ENCODE measurements around the gene NAPA.
A peak's percentile ranks its signal among the peaks of the same experiment; 100 is the strongest.

Gene NAPA

GRCh38 chr19:47485210-47485609 is 29.7 kb downstream of the NAPA start:
- no peak overlapping the region for H2AK5ac ChIP-seq (ENCODE audit: low read depth, low read length)
- H3K4me2 ChIP-seq (ENCODE audit: insufficient read depth, low read length, poor library complexity, severe bottlenecking) = no peak overlapping the region
- H2BK15ac ChIP-seq (ENCODE audit: low read length) = no peak overlapping the region
- no peak overlapping the region for H4K91ac ChIP-seq (ENCODE audit: low read depth, low read length, poor library complexity)
- H3K36me3 ChIP-seq (replicated peaks in 1 of 2; ENCODE audit: control insufficient read depth in 2 of 2, insufficient read depth in 2 of 2, low read length in 2 of 2) = peaks cover 11 to 34% of the 10 kb centered on the region in 2 donors
- no peak for DNase-seq (ENCODE audit: low spot score)
- no CpG with 5 or more reads among the region's 6 CpGs for WGBS, 2 donors (ENCODE audit: extremely low coverage in 2 of 2, insufficient read length in 2 of 2, insufficient replicate concordance in 1 of 2)
- H3K23ac ChIP-seq (ENCODE audit: low read depth, low read length, poor library complexity) = no peak overlapping the region
- H3K27me3 ChIP-seq (ENCODE audit: control insufficient read depth in 3 of 3, insufficient read depth in 3 of 3, low read depth in 1 of 3, low read length in 3 of 3) = no peaks in the 10 kb centered on the region
- H3K4me1 ChIP-seq (ENCODE audit: control insufficient read depth in 2 of 2, insufficient read depth in 1 of 2, low read depth in 1 of 2, low read length in 2 of 2) = peaks cover 3 to 6% of the 10 kb centered on the region in 2 donors
- no peak overlapping the region for H3K4ac ChIP-seq (ENCODE audit: low read length)
- no peaks in the 10 kb centered on the region for H3K79me1 ChIP-seq (ENCODE audit: low read depth, low read length)
- H2BK12ac ChIP-seq (ENCODE audit: low read length) = no peak overlapping the region
- H4K8ac ChIP-seq (ENCODE audit: low read depth, low read length) = no peak overlapping the region
- no peak overlapping the region for H3K14ac ChIP-seq (ENCODE audit: low read length)
- H3K18ac ChIP-seq (ENCODE audit: low read length) = no peak overlapping the region
- no peak overlapping the region for H2AFZ ChIP-seq (ENCODE audit: low read length)
- H2BK120ac ChIP-seq (ENCODE audit: low read depth, low read length) = no peak overlapping the region
- peaks cover 0 to 2% of the 10 kb centered on the region in 2 donors for H3K9me3 ChIP-seq (replicated peaks in 1 of 2; ENCODE audit: control insufficient read depth in 2 of 2, insufficient read depth in 1 of 2, low read depth in 1 of 2, low read length in 2 of 2)
- H3K27ac ChIP-seq (replicated peaks; ENCODE audit: low read length) = no peak overlapping the region
- H3K4me3 ChIP-seq (ENCODE audit: low read length in 2 of 2) = no peak overlapping the region
- no peak overlapping the region for H2BK5ac ChIP-seq (ENCODE audit: low read length)
- no peak overlapping the region for H3K9ac ChIP-seq (ENCODE audit: low read depth, low read length, poor library complexity)

- H3K27ac ChIP-seq (replicated peaks; ENCODE audit: low read length) = peak within 1 kb of the TSS; percentile 64
- H3K4me1 ChIP-seq (ENCODE audit: control insufficient read depth in 2 of 2, insufficient read depth in 1 of 2, low read depth in 1 of 2, low read length in 2 of 2) = peaks cover 6 to 8% of the 10 kb centered on the region in 2 donors
- H3K18ac ChIP-seq (ENCODE audit: low read length) = peak within 1 kb of the TSS; percentile 98
- H2BK12ac ChIP-seq (ENCODE audit: low read length) = no peak within 1 kb of the TSS
- H3K4ac ChIP-seq (ENCODE audit: low read length) = no peak within 1 kb of the TSS
- H2AFZ ChIP-seq (ENCODE audit: low read length) = peak within 1 kb of the TSS; percentile 99
- H3K36me3 ChIP-seq (replicated peaks in 1 of 2; ENCODE audit: control insufficient read depth in 2 of 2, insufficient read depth in 2 of 2, low read length in 2 of 2) = peaks cover 2 to 22% of the 10 kb centered on the region in 2 donors
- peak within 1 kb of the TSS; percentile 90 for H2BK5ac ChIP-seq (ENCODE audit: low read length)
- peak within 1 kb of the TSS; percentile 20 for H2BK15ac ChIP-seq (ENCODE audit: low read length)
- H4K91ac ChIP-seq (ENCODE audit: low read depth, low read length, poor library complexity) = no peak within 1 kb of the TSS
- H3K4me3 ChIP-seq (ENCODE audit: low read length in 2 of 2) = peak within 1 kb of the TSS; percentile 70 to 89
- peak within 1 kb of the TSS; percentile 89 for H3K9ac ChIP-seq (ENCODE audit: low read depth, low read length, poor library complexity)
- no peak within 1 kb of the TSS for H2BK120ac ChIP-seq (ENCODE audit: low read depth, low read length)
- H3K4me2 ChIP-seq (ENCODE audit: insufficient read depth, low read length, poor library complexity, severe bottlenecking) = peak within 1 kb of the TSS; percentile 79
- H3K9me3 ChIP-seq (replicated peaks in 1 of 2; ENCODE audit: control insufficient read depth in 2 of 2, insufficient read depth in 1 of 2, low read depth in 1 of 2, low read length in 2 of 2) = no peaks in the 10 kb centered on the region
- H2AK5ac ChIP-seq (ENCODE audit: low read depth, low read length) = peak within 1 kb of the TSS; percentile 94
- DNase-seq (ENCODE audit: low spot score) = peak; percentile 86
- peak within 1 kb of the TSS; percentile 6 for H3K14ac ChIP-seq (ENCODE audit: low read length)
- no peaks in the 10 kb centered on the region for H3K27me3 ChIP-seq (ENCODE audit: control insufficient read depth in 3 of 3, insufficient read depth in 3 of 3, low read depth in 1 of 3, low read length in 3 of 3)
- no peak within 1 kb of the TSS for H4K8ac ChIP-seq (ENCODE audit: low read depth, low read length)
- peak within 1 kb of the TSS; percentile 68 for H3K23ac ChIP-seq (ENCODE audit: low read depth, low read length, poor library complexity)
- H3K79me1 ChIP-seq (ENCODE audit: low read depth, low read length) = no peaks in the 10 kb centered on the region
- no CpG with 5 or more reads among the region's 57 CpGs for WGBS, 2 donors (ENCODE audit: extremely low coverage in 2 of 2, insufficient read length in 2 of 2, insufficient replicate concordance in 1 of 2)
Observed at GRCh38 chr19:47483800-47484690, 30.8 kb downstream of the NAPA start, which contains the start of gene KPTN. Gene KPTN, minus strand, starts transcription at chr19:47484219. Its CDS starts 59 bp downstream, at chr19:47484160.

DNA sequence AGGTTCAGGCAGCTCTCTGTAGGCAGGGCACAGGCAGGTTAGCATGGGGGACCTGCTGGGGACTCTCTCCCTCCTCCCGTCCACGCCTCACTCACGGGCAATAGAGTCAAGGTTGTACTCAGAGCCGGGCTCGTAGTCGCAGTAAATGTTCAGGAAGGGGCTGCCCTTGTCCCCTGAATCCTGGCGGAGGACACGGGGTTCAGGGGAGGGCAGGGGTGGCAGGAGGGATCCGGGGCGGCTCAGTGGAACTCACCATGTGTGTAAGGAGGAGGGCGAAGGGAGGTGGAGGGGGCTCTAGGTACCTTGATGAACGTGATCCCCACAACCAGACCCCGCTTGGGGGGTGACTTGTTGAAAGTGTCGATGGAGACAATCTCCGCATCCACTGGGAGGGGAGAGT is 31.7 kb downstream of the NAPA start:
- no peak for DNase-seq (ENCODE audit: low spot score)
- no peaks in the 10 kb centered on the region for H3K27me3 ChIP-seq (ENCODE audit: control insufficient read depth in 3 of 3, insufficient read depth in 3 of 3, low read depth in 1 of 3, low read length in 3 of 3)
- H4K8ac ChIP-seq (ENCODE audit: low read depth, low read length) = no peak overlapping the region
- H3K4me1 ChIP-seq (ENCODE audit: control insufficient read depth in 2 of 2, insufficient read depth in 1 of 2, low read depth in 1 of 2, low read length in 2 of 2) = peaks cover 6 to 8% of the 10 kb centered on the region in 2 donors
- H3K18ac ChIP-seq (ENCODE audit: low read length) = peak overlapping the region; percentile 49
- H3K79me1 ChIP-seq (ENCODE audit: low read depth, low read length) = no peaks in the 10 kb centered on the region
- H2BK5ac ChIP-seq (ENCODE audit: low read length) = no peak overlapping the region
- H3K27ac ChIP-seq (replicated peaks; ENCODE audit: low read length) = no peak overlapping the region
- H3K4ac ChIP-seq (ENCODE audit: low read length) = no peak overlapping the region
- no CpG with 5 or more reads among the region's 15 CpGs for WGBS, 2 donors (ENCODE audit: extremely low coverage in 2 of 2, insufficient read length in 2 of 2, insufficient replicate concordance in 1 of 2)
- H3K4me2 ChIP-seq (ENCODE audit: insufficient read depth, low read length, poor library complexity, severe bottlenecking) = peak overlapping the region; percentile 15
- peak overlapping the region; percentile 6 for H3K14ac ChIP-seq (ENCODE audit: low read length)
- H3K23ac ChIP-seq (ENCODE audit: low read depth, low read length, poor library complexity) = peak overlapping the region; percentile 26
- no peaks in the 10 kb centered on the region for H3K9me3 ChIP-seq (replicated peaks in 1 of 2; ENCODE audit: control insufficient read depth in 2 of 2, insufficient read depth in 1 of 2, low read depth in 1 of 2, low read length in 2 of 2)
- no peak overlapping the region for H3K9ac ChIP-seq (ENCODE audit: low read depth, low read length, poor library complexity)
- peak overlapping the region; percentile 63 to 70 for H3K4me3 ChIP-seq (ENCODE audit: low read length in 2 of 2)
- no peak overlapping the region for H2BK120ac ChIP-seq (ENCODE audit: low read depth, low read length)
- H3K36me3 ChIP-seq (replicated peaks in 1 of 2; ENCODE audit: control insufficient read depth in 2 of 2, insufficient read depth in 2 of 2, low read length in 2 of 2) = peaks cover 2 to 19% of the 10 kb centered on the region in 2 donors
- H4K91ac ChIP-seq (ENCODE audit: low read depth, low read length, poor library complexity) = no peak overlapping the region
- H2AFZ ChIP-seq (ENCODE audit: low read length) = peak overlapping the region; percentile 99
- H2BK15ac ChIP-seq (ENCODE audit: low read length) = peak overlapping the region; percentile 20
- H2BK12ac ChIP-seq (ENCODE audit: low read length) = no peak overlapping the region
- H2AK5ac ChIP-seq (ENCODE audit: low read depth, low read length) = peak overlapping the region; percentile 94

DNA sequence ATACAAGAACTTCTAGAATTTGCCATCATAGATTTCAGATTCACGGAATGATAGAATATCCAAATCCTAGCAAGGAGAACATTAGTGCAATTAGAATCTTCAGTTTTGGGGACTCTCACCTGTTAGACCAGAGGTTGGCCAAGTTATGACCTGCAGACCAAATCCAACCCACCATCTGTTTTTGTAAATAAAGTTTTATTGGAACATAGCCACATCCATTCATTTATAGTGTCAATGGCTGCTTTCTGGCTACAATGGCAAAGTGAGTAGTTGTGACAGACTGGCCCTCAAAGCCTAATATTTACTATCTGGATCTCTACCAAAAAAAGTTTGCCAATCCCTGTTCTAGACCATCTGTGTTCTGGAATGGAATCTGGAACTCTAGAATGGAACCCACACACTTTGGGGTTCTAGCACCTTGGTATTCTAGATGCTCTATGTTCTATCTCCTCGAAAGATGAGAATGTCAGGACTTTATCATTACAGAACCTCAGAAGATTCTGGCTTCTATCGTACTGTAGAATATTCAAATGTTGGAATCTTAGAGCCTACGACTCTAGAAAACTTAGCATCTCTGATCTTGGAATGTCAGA is 33.3 kb downstream of the NAPA start:
- Histone ChIP-seq H3K79me1 (ENCODE audit: low read depth, low read length) (no peaks in the 10 kb centered on the region), H4K91ac (ENCODE audit: low read depth, low read length, poor library complexity) (no peak overlapping the region), H3K4ac (ENCODE audit: low read length) (no peak overlapping the region), H3K14ac (ENCODE audit: low read length) (no peak overlapping the region), H2BK12ac (ENCODE audit: low read length) (no peak overlapping the region), H3K9me3 (replicated peaks in 1 of 2; ENCODE audit: control insufficient read depth in 2 of 2, insufficient read depth in 1 of 2, low read depth in 1 of 2, low read length in 2 of 2) (no peaks in the 10 kb centered on the region), H3K4me1 (ENCODE audit: control insufficient read depth in 2 of 2, insufficient read depth in 1 of 2, low read depth in 1 of 2, low read length in 2 of 2) (peaks cover under 1 to 8% of the 10 kb centered on the region in 2 donors), H3K9ac (ENCODE audit: low read depth, low read length, poor library complexity) (no peak overlapping the region), H3K4me2 (ENCODE audit: insufficient read depth, low read length, poor library complexity, severe bottlenecking) (no peak overlapping the region), H4K8ac (ENCODE audit: low read depth, low read length) (no peak overlapping the region), H2BK120ac (ENCODE audit: low read depth, low read length) (no peak overlapping the region), H3K36me3 (replicated peaks in 1 of 2; ENCODE audit: control insufficient read depth in 2 of 2, insufficient read depth in 2 of 2, low read length in 2 of 2) (peaks cover 2 to 12% of the 10 kb centered on the region in 2 donors), H2BK15ac (ENCODE audit: low read length) (no peak overlapping the region), H3K27me3 (ENCODE audit: control insufficient read depth in 3 of 3, insufficient read depth in 3 of 3, low read depth in 1 of 3, low read length in 3 of 3) (no peaks in the 10 kb centered on the region), H2BK5ac (ENCODE audit: low read length) (no peak overlapping the region), H2AFZ (ENCODE audit: low read length) (no peak overlapping the region), H3K27ac (replicated peaks; ENCODE audit: low read length) (no peak overlapping the region), H3K4me3 (ENCODE audit: low read length in 2 of 2) (no peak overlapping the region), H2AK5ac (ENCODE audit: low read depth, low read length) (no peak overlapping the region), H3K23ac (ENCODE audit: low read depth, low read length, poor library complexity) (no peak overlapping the region), H3K18ac (ENCODE audit: low read length) (no peak overlapping the region)
- no CpG with 5 or more reads among the region's 4 CpGs for WGBS, 2 donors (ENCODE audit: extremely low coverage in 2 of 2, insufficient read length in 2 of 2, insufficient replicate concordance in 1 of 2)
- DNase-seq (ENCODE audit: low spot score) = no peak
